ENCODE measurements around the gene GTF2H3.

The GTF2H3 gene

GRCh38 chr12:123617580-123617979 lies 16.0 kb upstream of the GTF2H3 start:
- DNase-seq (no peak), ATAC-seq (no peak)
- Mint-ChIP-seq H3K27ac (no peak overlapping the region), H3K4me3 (no peak overlapping the region), H3K27me3 (no peaks in the 10 kb centered on the region), H3K4me1 (no peaks in the 10 kb centered on the region), H3K9me3 (no peaks in the 10 kb centered on the region)

- no peak overlapping the region for H3K4me3 Mint-ChIP-seq
- H3K4me1 Mint-ChIP-seq, result no peaks in the 10 kb centered on the region
- no peak overlapping the region for H3K27ac Mint-ChIP-seq
- DNase-seq (no peak), ATAC-seq (no peak)
- H3K9me3 Mint-ChIP-seq, result no peaks in the 10 kb centered on the region
- H3K27me3 Mint-ChIP-seq, result no peaks in the 10 kb centered on the region
Observed at GRCh38 chr12:123621101-123621500, 12.5 kb upstream of the GTF2H3 start.

GRCh38 chr12:123621619-123622530 lies 11.8 kb upstream of the GTF2H3 start:
- peak overlapping the region; percentile 20 to 56 for H3K27ac Mint-ChIP-seq
- H3K9me3 Mint-ChIP-seq, result no peaks in the 10 kb centered on the region
- peak; percentile 42 for ATAC-seq
- no peaks in the 10 kb centered on the region for H3K27me3 Mint-ChIP-seq
- DNase-seq, result no peak
- H3K4me3 Mint-ChIP-seq, result no peak overlapping the region
- H3K4me1 Mint-ChIP-seq, result no peaks in the 10 kb centered on the region

GRCh38 chr12:123634142-123634561 lies 523 bp downstream of the GTF2H3 start:
- Mint-ChIP-seq H3K4me1 (peaks cover 27% of the 10 kb centered on the region), H3K27me3 (no peaks in the 10 kb centered on the region), H3K4me3 (peak overlapping the region; percentile 98 to 100), H3K9me3 (no peaks in the 10 kb centered on the region), H3K27ac (peak overlapping the region; percentile 96 to 100)
- ATAC-seq (no peak), DNase-seq (peak in 1 of 2 donors; percentile 7)

- ATAC-seq (no peak), DNase-seq (no peak)
- Mint-ChIP-seq H3K9me3 (no peaks in the 10 kb centered on the region), H3K27ac (no peak overlapping the region), H3K4me3 (no peak overlapping the region), H3K27me3 (no peaks in the 10 kb centered on the region), H3K4me1 (no peaks in the 10 kb centered on the region)
Observed at GRCh38 chr12:123643911-123644310, 10.3 kb downstream of the GTF2H3 start.

- DNase-seq, result no peak
- Mint-ChIP-seq H3K4me3 (no peak overlapping the region), H3K4me1 (no peaks in the 10 kb centered on the region), H3K27ac (no peak overlapping the region), H3K9me3 (no peaks in the 10 kb centered on the region), H3K27me3 (no peaks in the 10 kb centered on the region)
- no peak for ATAC-seq
Observed at GRCh38 chr12:123645380-123645779, 11.8 kb downstream of the GTF2H3 start.

- ATAC-seq (no peak), DNase-seq (no peak)
- Mint-ChIP-seq H3K4me3 (no peak overlapping the region), H3K27me3 (no peaks in the 10 kb centered on the region), H3K9me3 (no peaks in the 10 kb centered on the region), H3K4me1 (no peaks in the 10 kb centered on the region), H3K27ac (no peak overlapping the region)
Observed at GRCh38 chr12:123645878-123646277, 12.2 kb downstream of the GTF2H3 start.

- Mint-ChIP-seq H3K9me3 (no peaks in the 10 kb centered on the region), H3K27ac (no peak overlapping the region), H3K4me3 (no peak overlapping the region), H3K4me1 (no peaks in the 10 kb centered on the region), H3K27me3 (no peaks in the 10 kb centered on the region)
- DNase-seq, result no peak
- no peak for ATAC-seq
Observed at GRCh38 chr12:123648401-123648800, 14.8 kb downstream of the GTF2H3 start.

- H3K9me3 Mint-ChIP-seq, result no peaks in the 10 kb centered on the region
- ATAC-seq, result no peak
- no peak overlapping the region for H3K4me3 Mint-ChIP-seq
- no peak for DNase-seq
- no peak overlapping the region for H3K27ac Mint-ChIP-seq
- H3K4me1 Mint-ChIP-seq, result peaks cover 1% of the 10 kb centered on the region
- H3K27me3 Mint-ChIP-seq, result no peaks in the 10 kb centered on the region
Observed at GRCh38 chr12:123654129-123654701, 20.6 kb downstream of the GTF2H3 start.

- Mint-ChIP-seq H3K9me3 (no peaks in the 10 kb centered on the region), H3K4me3 (no peak overlapping the region), H3K27ac (no peak overlapping the region), H3K27me3 (no peaks in the 10 kb centered on the region), H3K4me1 (peaks cover 8% of the 10 kb centered on the region)
- ATAC-seq (no peak), DNase-seq (no peak)
Observed at GRCh38 chr12:123655420-123655819, 21.8 kb downstream of the GTF2H3 start.

- H3K4me1 Mint-ChIP-seq, result peaks cover 8% of the 10 kb centered on the region
- H3K27me3 Mint-ChIP-seq, result no peaks in the 10 kb centered on the region
- DNase-seq (no peak), ATAC-seq (no peak)
- no peak overlapping the region for H3K4me3 Mint-ChIP-seq
- H3K27ac Mint-ChIP-seq, result no peak overlapping the region
- no peaks in the 10 kb centered on the region for H3K9me3 Mint-ChIP-seq
Observed at GRCh38 chr12:123656392-123656791, 22.8 kb downstream of the GTF2H3 start.

- H3K27ac Mint-ChIP-seq, result peak overlapping the region; percentile 66 to 77
- no peak overlapping the region for H3K4me3 Mint-ChIP-seq
- H3K27me3 Mint-ChIP-seq, result no peaks in the 10 kb centered on the region
- H3K4me1 Mint-ChIP-seq, result peaks cover 8% of the 10 kb centered on the region
- DNase-seq (no peak), ATAC-seq (no peak)
- H3K9me3 Mint-ChIP-seq, result no peaks in the 10 kb centered on the region
Observed at GRCh38 chr12:123657211-123657610, 23.6 kb downstream of the GTF2H3 start.

GRCh38 chr12:123659996-123660727 lies 26.5 kb downstream of the GTF2H3 start:
- DNase-seq, result no peak
- H3K9me3 Mint-ChIP-seq, result no peaks in the 10 kb centered on the region
- H3K4me3 Mint-ChIP-seq, result no peak overlapping the region
- H3K27ac Mint-ChIP-seq, result peak overlapping the region in 1 of 2 donors; percentile 14
- peaks cover 8% of the 10 kb centered on the region for H3K4me1 Mint-ChIP-seq
- H3K27me3 Mint-ChIP-seq, result no peaks in the 10 kb centered on the region
- no peak for ATAC-seq

- H3K27me3 Mint-ChIP-seq, result no peaks in the 10 kb centered on the region
- no peak for ATAC-seq
- no peak overlapping the region for H3K27ac Mint-ChIP-seq
Observed at GRCh38 chr12:123667771-123668170, 34.1 kb downstream of the GTF2H3 start.

GRCh38 chr12:123670882-123671728 lies 37.5 kb downstream of the GTF2H3 start, which contains the start of gene TCTN2:
Gene TCTN2, plus strand, starts transcription at chr12:123671113. Its CDS starts 128 bp downstream, at chr12:123671241.
- Mint-ChIP-seq H3K4me3 (peak within 1 kb of the TSS; percentile 88 to 92), H3K27me3 (no peaks in the 10 kb centered on the region), H3K4me1 (peaks cover 20% of the 10 kb centered on the region), H3K9me3 (no peaks in the 10 kb centered on the region), H3K27ac (peak within 1 kb of the TSS; percentile 81 to 94)
- peak; percentile 90 to 95 for DNase-seq
- peak; percentile 100 for ATAC-seq

More at GRCh38 chr12:123667771-123668170, 34.1 kb downstream of the GTF2H3 start:
- Mint-ChIP-seq H3K4me1 (peaks cover 20% of the 10 kb centered on the region), H3K4me3 (no peak overlapping the region), H3K9me3 (no peaks in the 10 kb centered on the region)
- no peak for DNase-seq
